ENCODE data around the gene ST3GAL4. TPM values are rescaled to one million over a fixed set of nuclear protein-coding genes. Genes with fewer than 3 reads are reported as not detected.

The ST3GAL4 gene
- total and polyA plus RNA-seq, 3 donors from 2014 or later: 102 to 221 (median 212) TPM

GRCh38 chr11:126403658-126404057, 48.2 kb downstream of the ST3GAL4 start:
- intact Hi-C loops (cut with DNase I; ENCODE audit: low total_unique reads): no loop called here
- peaks cover 52% of the 10 kb centered on the region for H3K4me1 ChIP-seq

DNA sequence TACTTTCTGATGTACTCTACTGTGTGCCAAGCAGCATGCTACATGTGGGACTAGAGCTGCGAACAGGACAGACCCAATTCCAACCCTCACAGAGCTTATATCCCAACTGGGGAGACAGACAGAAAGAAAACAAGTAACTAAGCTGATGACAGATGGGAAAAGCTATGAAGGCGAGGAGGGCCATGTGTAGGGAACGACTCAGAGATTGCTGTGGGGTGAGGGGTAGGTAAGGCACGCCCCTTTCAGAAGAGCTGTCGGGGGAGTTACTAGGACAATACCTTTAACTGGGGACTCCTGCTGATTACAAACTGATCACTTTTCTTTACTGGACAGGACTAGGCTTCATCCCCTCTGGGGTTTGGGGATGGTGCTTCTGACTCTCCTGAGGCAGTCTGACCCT, 48.9 kb downstream of the ST3GAL4 start:
- Histone ChIP-seq H3K9me3 (no peaks in the 10 kb centered on the region), H3K27ac (peak overlapping the region in 1 of 2 donors; percentile 11), H3K36me3 (ENCODE audit: low read depth, missing control alignments) (no peaks in the 10 kb centered on the region), H3K4me1 (peaks cover 51% of the 10 kb centered on the region), H3K27me3 (no peaks in the 10 kb centered on the region), H3K4me3 (no peak overlapping the region)
- 68 to 76% methylated on average over 5 of the region's 5 CpGs for WGBS, 2 donors
- DNase-seq: no peak
- TF ChIP-seq CTCF (IDR thresholded peaks at IDR 0.05) (no peak), POLR2A (IDR thresholded peaks at IDR 0.05) (no peak)
- intact Hi-C loops (cut with DNase I; ENCODE audit: low total_unique reads): no loop called here

More at GRCh38 chr11:126403658-126404057, 48.2 kb downstream of the ST3GAL4 start:
- H3K27ac ChIP-seq: peak overlapping the region in 1 of 2 donors; percentile 55
- WGBS, 2 donors: 59 to 63% methylated on average over 8 of the region's 8 CpGs
- H3K9me3 ChIP-seq: no peaks in the 10 kb centered on the region
- TF ChIP-seq POLR2A (IDR thresholded peaks at IDR 0.05) (no peak), CTCF (IDR thresholded peaks at IDR 0.05) (no peak)
- H3K36me3 ChIP-seq (ENCODE audit: low read depth, missing control alignments): no peaks in the 10 kb centered on the region
- DNase-seq: no peak
- H3K4me3 ChIP-seq: no peak overlapping the region
- H3K27me3 ChIP-seq: no peaks in the 10 kb centered on the region

DNA sequence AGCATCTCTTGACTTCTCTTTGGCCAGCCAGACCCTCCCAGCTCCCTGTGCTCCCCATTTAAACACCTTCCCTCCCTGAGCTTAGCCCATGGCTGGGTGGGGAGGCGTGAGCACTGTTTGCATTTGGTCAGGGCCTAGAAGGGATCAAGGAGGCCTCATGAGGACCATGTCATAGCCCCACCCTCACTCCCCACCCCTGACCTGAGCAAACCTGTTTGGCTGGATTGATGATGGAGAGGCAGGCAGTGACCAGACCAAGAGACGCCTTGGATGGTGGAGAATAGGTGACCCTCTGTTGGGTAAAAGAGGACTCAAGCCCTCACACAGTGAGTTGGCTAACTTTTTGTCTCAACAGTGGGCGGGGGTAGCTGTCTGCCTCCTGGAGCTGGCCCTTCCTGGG, 49.9 kb downstream of the ST3GAL4 start:
- Histone ChIP-seq H3K4me3 (no peak overlapping the region), H3K9me3 (no peaks in the 10 kb centered on the region), H3K36me3 (ENCODE audit: low read depth, missing control alignments) (no peaks in the 10 kb centered on the region), H3K27ac (peak overlapping the region in 1 of 2 donors; percentile 11), H3K4me1 (peaks cover 46% of the 10 kb centered on the region), H3K27me3 (no peaks in the 10 kb centered on the region)
- WGBS, 2 donors: 79 to 97% methylated on average over 3 of the region's 3 CpGs
- no peak for DNase-seq
- intact Hi-C loops (cut with DNase I; ENCODE audit: low total_unique reads): no loop called here
- TF ChIP-seq CTCF (IDR thresholded peaks at IDR 0.05): no peak
- TF ChIP-seq POLR2A (IDR thresholded peaks at IDR 0.05): no peak

DNA sequence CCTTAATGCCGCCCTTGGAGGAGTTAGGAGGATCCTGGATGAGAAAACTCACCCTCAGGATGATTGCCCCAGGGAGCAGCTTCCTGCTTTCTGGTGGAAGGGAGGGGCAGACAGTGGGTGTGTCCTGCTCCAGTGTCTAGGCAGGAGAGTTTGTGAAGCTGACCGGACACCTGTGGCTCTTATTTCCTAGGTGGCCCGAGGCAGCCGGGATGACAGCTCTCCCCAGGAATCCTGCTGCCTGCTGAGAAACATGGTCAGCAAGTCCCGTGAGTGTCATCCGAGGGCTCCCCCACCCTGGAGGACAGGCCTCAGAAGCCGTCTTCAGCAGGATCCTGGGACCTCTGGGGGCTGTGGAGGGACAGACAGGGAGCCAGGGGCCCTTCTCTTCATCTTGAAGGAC, 50.4 kb downstream of the ST3GAL4 start:
- no peaks in the 10 kb centered on the region for H3K9me3 ChIP-seq
- intact Hi-C loops (cut with DNase I; ENCODE audit: low total_unique reads): no loop called here
- no peak for DNase-seq
- peak overlapping the region in 1 of 2 donors; percentile 54 for H3K27ac ChIP-seq
- no peak for TF ChIP-seq CTCF (IDR thresholded peaks at IDR 0.05)
- no peak for TF ChIP-seq POLR2A (IDR thresholded peaks at IDR 0.05)
- H3K4me1 ChIP-seq: peaks cover 46% of the 10 kb centered on the region
- 67 to 87% methylated on average over 1 to 7 of the region's 7 CpGs for WGBS, 2 donors
- H3K27me3 ChIP-seq: no peaks in the 10 kb centered on the region
- H3K36me3 ChIP-seq (ENCODE audit: low read depth, missing control alignments): no peaks in the 10 kb centered on the region
- H3K4me3 ChIP-seq: no peak overlapping the region

DNA sequence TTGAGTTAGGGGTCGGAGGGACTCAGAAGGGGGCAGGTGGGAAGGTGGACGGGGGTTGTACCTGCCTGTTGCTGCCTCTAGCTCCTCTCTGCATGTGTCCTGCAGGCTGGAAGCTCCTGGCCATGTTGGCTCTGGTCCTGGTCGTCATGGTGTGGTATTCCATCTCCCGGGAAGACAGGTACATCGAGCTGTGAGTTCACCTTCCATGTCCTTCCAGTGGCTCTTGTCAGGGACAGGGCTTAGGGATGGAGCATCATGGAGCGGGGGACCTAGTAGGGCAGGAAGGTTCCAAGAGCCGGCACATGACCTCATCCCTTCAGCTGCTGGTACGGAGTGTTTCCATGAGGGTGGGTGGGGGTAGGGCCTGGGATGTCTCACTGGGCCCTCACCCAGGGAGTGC, 50.9 kb downstream of the ST3GAL4 start:
- WGBS, 2 donors: 84 to 100% methylated on average over 3 to 8 of the region's 8 CpGs
- H3K27ac ChIP-seq: peak overlapping the region in 1 of 2 donors; percentile 54
- H3K27me3 ChIP-seq: no peaks in the 10 kb centered on the region
- DNase-seq: no peak
- no peak for TF ChIP-seq POLR2A (IDR thresholded peaks at IDR 0.05)
- TF ChIP-seq CTCF (IDR thresholded peaks at IDR 0.05): no peak
- intact Hi-C loops (cut with DNase I; ENCODE audit: low total_unique reads): no loop called here
- peaks cover 46% of the 10 kb centered on the region for H3K4me1 ChIP-seq
- no peaks in the 10 kb centered on the region for H3K36me3 ChIP-seq (ENCODE audit: low read depth, missing control alignments)
- H3K4me3 ChIP-seq: no peak overlapping the region
- no peaks in the 10 kb centered on the region for H3K9me3 ChIP-seq

All from testis (tissue), 3 donors.